Measurements from ENCODE around the gene DCLK3.

The DCLK3 gene, protein sequence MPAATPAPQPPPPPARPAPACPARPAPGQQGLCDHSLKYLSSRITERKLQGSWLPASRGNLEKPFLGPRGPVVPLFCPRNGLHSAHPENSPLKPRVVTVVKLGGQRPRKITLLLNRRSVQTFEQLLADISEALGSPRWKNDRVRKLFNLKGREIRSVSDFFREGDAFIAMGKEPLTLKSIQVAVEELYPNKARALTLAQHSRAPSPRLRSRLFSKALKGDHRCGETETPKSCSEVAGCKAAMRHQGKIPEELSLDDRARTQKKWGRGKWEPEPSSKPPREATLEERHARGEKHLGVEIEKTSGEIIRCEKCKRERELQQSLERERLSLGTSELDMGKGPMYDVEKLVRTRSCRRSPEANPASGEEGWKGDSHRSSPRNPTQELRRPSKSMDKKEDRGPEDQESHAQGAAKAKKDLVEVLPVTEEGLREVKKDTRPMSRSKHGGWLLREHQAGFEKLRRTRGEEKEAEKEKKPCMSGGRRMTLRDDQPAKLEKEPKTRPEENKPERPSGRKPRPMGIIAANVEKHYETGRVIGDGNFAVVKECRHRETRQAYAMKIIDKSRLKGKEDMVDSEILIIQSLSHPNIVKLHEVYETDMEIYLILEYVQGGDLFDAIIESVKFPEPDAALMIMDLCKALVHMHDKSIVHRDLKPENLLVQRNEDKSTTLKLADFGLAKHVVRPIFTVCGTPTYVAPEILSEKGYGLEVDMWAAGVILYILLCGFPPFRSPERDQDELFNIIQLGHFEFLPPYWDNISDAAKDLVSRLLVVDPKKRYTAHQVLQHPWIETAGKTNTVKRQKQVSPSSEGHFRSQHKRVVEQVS

DNA sequence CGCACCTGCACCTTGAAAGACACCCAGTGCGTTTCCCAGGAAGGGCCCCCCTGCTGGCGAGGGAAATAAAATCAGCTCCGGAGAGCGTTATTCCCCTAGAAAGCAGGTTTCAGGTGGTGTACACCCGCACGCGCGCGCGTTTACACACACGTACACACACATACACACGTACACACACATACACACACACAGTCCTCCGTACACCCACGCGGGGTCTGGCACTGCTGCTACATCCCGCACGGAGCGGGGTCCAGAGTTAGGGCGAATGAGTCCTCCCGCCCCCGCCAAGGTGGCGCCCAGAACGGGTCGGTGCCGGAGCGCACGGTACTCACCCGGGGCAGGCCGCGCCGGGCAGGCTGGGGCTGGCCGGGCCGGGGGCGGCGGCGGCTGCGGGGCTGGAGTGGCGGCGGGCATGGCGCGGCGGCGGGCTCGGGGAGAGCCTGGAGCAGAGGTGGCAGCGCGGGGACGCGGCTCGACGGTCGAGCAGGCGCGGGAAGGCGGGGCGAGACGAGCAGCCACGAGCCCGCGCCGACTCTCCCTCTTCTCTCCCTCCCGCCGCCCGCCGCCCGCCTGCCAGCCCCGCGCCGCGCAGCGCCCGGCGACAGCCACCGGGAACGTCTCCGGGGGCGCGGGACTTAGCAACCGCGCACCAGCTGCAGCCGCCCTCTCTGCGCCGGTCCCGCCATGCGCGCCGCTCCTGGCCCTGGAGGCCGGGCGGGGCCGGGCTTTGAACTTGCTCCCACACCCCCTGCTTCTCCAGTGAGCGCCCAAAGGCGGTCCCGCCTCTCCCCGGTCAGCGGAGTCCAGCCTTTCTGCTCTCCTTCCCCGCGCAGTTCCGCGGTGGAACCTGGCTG lies at the start of gene DCLK3:
Gene DCLK3 (minus strand): TSS at position 704 of the 854 bp plus-strand sequence. CDS start 290 bp downstream, at position 414.
- no peak for DNase-seq

DNA sequence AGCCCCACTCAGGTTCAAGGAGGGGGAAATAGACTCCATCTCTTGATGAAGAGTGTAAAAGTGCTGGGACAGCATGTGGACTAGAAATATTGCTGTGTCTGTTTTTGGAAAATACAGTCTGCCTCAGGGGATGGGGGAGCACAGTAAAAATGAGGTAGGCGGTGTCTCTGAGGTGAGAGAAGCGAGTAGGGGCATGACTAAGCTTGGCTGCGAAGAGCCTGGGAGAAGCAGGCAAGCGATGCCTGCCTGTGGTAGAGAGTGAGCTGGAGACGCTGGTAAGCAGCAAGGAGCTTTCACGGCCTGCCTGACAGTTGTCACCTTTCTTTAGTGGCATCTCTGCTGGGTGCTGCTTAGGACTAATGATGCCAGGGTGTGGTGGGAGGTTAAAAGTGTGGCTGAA lies 49.0 kb upstream of the DCLK3 start:
- DNase-seq: no peak

DNA sequence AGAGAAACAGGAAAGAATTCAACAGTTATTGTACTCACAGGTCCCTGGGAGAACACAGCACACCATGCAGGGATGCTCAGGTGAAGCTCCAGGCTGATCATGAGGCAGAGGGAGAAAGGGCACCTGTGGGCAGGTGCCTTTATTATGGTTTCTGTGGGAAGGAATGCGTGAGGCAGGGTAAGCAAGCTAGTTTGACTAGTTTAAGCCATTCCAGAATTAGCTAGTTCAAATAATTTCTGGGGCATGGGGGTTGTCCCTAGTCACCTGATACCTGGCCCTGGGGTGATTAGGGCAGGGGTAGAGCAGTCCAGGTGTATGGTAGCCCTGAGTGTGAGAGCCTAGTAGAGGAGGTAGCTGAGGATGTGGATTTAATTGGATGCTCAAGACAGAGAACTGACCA lies 47.9 kb upstream of the DCLK3 start:
- DNase-seq: no peak

DNA sequence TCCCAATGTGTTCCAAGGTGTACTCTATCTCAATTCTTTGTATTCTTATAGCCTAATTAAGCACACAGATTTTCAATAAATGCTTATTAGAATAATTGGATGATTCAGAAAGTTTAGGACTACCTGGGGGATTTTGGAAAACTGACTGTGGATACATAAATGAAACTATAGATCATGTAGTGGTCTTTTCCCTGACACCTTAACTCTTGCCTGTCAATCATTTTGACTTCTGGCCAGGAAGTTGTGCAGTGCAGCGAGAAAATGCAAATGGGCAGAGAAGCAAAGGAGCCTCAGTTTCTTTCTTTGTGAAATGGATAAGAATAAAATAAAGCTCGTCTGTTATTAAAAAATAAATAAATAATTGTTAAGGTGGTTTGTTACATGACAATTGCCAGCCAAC lies 47.4 kb upstream of the DCLK3 start:
- DNase-seq: no peak

- no peak for DNase-seq
Measured at GRCh38 chr3:36804295-36805055, 40.1 kb upstream of the DCLK3 start.

DNA sequence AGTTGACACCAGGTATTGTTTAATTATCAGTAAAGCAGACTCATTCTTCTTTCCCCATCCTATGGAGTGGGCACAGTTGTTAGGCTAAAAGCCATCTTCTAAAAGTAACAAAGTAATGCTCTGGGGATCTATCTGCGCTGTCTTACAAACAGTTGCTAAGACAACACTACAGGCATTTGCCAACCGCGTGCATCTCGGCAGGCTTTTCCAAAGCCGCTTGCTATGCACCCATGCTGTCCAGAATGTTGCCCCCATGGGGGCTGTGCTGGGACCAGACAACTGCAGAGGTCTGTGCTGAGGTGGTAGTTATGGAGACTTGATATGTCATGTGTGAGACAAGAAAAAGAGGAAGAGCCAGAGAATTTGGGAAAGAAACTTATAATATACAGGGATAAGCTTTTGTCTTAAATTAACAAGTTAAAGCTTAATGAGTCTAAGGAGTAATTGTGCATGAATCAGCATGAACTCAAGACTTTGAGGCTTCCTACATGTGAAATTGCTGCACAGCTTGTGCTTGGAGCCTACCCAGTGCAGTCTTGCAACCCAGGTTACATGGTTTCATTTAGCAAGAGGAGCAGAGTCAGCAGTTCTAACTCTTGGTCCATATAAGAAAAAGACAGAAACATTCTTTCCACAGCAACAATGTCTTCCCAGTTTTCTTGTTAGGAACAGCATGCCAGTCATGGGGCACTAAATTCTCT lies 38.9 kb upstream of the DCLK3 start:
- no peak for DNase-seq

DNA sequence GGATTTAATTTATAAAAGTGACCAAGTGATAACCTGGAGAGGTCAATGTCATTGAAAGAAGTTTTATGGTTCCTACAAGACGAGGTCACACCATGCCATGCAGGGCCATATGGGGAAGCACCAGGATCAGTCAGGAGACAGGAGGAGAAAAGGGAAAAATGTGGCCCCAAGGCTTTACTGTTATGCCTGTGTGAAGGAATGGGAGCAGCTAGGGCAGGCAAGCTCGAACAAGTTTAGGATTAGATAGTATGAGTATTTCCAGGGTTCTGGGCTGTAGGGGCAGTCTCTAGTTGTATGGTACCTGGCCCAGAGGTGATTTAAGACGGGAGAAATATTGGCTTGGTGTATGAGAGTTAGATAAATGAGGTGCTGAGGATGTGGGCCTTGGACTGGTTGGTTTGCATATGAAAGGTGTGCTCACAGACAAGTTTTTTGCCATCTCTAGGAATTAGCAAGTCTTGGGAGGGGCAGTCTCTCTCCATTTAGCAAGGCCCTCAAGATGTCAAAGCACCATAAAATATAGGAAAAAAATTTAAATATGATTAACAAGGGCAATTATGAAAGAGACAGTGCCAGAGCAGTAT lies 36.3 kb upstream of the DCLK3 start:
- DNase-seq: no peak

DNA sequence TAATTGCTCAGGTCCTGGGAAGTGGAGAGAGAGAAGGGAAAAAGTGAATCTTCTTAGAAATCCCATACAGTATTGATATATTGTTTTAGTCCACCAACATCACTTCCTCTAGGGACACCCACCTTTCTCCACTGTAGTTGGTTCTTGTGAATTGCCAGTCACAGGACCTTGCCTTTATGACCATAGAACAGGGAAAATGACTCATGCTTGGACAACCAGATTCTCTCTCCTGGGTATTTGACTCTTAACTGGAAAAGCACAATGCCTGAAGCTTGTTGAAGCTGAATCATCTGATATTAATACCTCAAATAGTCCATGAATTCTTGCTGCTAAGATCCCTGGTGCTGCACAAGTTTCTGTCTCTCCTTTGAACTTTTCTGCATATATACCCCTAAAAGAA lies 32.5 kb upstream of the DCLK3 start:
- no peak for DNase-seq

DNA sequence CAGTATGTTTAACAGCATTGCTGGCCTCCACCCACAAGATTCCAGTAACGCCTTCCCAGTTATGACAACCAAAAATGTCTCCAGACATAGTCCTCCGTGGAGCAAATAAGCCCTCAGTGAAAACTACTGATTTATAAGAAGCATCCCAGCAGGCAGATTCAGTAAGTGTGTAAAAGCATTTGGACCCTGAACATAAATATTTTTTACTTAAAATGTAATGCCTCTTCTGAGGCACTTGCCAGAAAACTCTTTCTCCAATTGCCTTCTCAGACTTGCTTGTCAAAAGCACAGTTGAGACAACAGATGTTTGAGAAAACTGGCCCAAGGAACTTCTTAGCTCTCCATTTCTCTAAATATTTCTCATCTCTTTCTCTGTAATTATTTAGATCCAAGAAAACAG lies 31.8 kb upstream of the DCLK3 start:
- DNase-seq: no peak

DNA sequence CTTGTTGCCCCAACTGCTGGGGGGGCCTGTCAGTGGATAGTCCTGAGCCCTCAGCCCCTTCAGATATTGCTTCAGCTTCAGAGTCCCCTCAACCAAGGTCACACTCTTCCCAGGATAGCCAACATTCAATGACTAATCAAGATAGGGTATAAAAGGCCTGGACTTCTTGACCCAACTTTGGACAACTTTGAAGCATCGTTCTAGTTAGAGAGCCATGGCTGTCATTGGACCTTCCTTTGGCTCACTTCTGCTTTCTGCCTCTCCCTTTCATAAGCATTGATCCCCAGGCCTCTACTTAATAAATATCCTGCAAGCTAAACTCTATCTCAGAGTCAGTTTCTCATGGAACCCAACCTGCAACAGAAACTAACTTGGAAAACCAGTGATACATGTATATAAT lies 31.3 kb upstream of the DCLK3 start:
- DNase-seq: no peak

DNA sequence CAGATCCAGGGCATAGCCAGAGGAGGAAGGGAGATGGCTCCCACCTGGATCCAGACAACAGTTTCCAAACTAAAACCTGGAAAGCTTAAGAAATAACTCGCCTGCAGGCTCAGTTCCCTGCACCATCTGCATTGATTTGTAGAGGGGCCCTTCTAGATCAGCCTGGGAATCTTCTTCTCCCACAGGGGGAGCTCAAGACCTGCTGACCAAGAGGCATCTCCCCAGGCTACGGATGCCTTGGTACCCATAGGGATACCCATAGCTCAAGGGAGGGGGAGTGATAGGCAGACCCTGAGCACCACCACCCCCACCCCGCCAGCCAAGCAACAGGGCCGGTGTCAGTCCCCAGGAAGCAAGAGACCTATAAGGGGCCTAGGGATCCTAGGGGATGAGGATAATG lies 28.0 kb upstream of the DCLK3 start:
- DNase-seq: no peak

GRCh38 chr3:36790765-36791164 lies 26.4 kb upstream of the DCLK3 start:
- no peak for DNase-seq

GRCh38 chr3:36786921-36787890 lies 22.9 kb upstream of the DCLK3 start:
- DNase-seq: no peak

DNA sequence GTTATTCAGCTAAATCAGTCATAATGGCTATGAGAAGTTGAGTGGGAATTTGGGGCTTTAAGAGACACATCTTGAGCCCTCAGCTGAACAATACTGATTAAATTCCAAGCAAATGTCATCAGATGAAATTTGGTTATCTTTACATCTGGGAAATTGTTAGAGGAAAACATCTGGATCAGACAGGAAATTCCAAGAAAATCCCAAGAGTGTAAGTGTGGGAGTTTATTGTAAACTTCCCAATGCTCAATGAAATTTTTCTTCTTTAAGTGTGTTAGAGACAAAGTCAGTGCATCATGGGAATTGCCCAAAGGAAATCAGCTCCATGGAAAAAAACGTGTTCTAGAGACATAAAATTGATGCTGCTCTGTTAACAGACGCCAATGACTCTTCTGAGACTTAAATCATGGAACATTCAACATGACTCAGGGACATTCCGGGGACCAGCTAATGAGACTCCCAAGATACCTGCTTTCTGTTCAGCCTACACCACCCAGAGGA lies 19.8 kb upstream of the DCLK3 start:
- no peak for DNase-seq

GRCh38 chr3:36777424-36778218 lies 13.3 kb upstream of the DCLK3 start:
- no peak for DNase-seq

DNA sequence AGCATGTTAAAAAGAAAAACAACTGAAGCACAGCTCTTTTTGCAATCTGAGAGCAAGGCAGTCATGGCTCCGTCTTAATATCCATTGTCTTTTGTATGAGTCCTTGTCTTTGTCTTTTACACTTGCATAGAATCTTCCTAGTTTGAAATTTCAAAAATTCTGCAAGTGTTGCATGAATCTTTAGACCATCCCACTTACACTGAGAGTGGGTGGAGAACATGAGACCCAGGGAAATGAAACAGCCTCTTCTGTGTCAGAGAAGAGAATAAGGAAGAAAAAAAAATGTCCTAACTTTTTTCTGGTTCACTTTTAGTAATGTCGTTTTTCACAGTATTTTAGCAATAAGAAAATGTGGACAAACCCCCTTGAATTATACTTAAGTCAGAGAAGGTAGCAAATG lies 12.1 kb upstream of the DCLK3 start:
- no peak for DNase-seq

DNA sequence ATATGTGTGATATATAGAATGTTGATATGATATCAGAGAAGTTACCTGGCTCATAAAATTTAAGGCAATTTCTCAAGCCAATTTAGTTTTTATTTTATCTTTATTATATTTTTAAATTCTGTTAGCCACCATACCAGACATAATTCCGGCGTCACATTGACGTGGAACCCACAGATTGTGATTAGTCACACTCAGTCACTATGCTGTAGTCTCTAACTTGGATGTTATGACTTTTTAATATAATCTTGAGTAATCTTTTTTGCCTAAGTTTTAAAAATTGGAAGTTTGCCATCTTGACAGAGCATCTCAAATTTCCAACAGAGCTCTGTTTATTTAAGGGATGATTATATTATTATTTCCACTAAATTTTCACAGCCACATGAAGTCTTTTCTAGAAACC lies 9.7 kb upstream of the DCLK3 start:
- DNase-seq: no peak

DNA sequence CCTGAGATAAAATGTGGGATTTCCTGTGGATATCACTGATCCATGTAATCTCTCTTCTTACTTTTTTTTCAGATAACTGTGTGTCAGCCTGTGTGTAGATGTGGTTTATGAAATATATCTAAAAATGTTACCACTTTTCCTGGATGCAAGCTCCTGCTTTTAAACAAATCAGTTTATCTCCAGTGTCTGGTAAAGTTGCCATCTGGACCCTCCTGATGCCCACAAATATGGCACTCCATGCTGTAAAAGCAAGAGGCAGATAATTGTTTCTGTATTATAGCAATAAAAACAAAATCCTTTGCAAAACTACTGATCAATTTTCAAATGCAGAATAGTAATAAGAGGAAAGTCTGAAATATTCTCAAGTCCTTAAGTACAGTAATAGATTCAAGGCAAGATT lies 7.6 kb upstream of the DCLK3 start:
- no peak for DNase-seq

DNA sequence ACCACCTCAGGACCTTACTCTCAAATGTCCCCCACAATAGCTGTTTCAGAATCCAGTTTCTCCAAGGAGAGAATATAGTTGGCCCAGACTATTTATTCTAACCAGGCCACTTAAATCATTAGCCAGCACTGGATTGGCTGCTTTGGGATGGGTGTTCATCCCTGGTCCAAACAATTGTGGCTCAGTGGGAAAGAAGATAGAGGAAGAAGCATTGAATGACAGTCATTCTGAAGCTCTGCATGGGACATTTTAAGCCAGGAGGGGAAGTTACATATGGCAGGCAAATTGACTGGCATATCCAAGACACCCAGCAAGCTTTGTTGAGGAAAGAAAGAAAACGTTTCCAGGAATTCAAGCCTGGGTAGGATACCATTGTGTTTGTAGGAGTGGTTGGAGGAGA lies 5.6 kb upstream of the DCLK3 start:
- no peak for DNase-seq
